ENCODE measurements around the gene GMCL1. TPM values are rescaled to one million over a fixed set of nuclear protein-coding genes. Genes with fewer than 3 reads are reported as not detected.

The GMCL1 gene
- total RNA-seq, 1 experiment from 2014 or later: 9.1 TPM

- DNase-seq (ENCODE audit: low read depth): no peak
These were observed 97.5 kb downstream of the GMCL1 start for GRCh38 chr2:69926849-69927515.

Other genes with a start within 250 kb of the GMCL1 start
- gene AAK1, start 185.9 kb upstream of the GMCL1 start, total RNA-seq (2014; rRNA removed): 36.4 and 44.1 TPM in 2 replicates
- gene ANXA4, start 87.5 kb upstream of the GMCL1 start, total RNA-seq (2014; rRNA removed): 29.0 and 33.6 TPM in 2 replicates
- gene SNRNP27, start 64.3 kb downstream of the GMCL1 start, total RNA-seq (2014; rRNA removed): 88.6 and 93.7 TPM in 2 replicates
- 0.83 and 1.8 TPM in 2 replicates for gene MXD1, start 85.4 kb downstream of the GMCL1 start, total RNA-seq (2014; rRNA removed)
- 0.34 TPM in 1 of 2 replicates, not detected in the other for gene ASPRV1, start 132.0 kb downstream of the GMCL1 start, total RNA-seq (2014; rRNA removed)

All from LHCN-M2 (cell line).